Heart left ventricle (tissue), 16 donors: ENCODE data around the gene FAM9A. TPM values are rescaled to one million over a fixed set of nuclear protein-coding genes. Genes with fewer than 3 reads are reported as not detected.
"Not testable (repeated sequence)": the region's sequence is repeated elsewhere in the genome, so short reads cannot be mapped to it uniquely, and the experiment has no call there.

Source experiments
- ATAC-seq, 4 donors: fragments of 200-7000 bp; cut with Tn5 transposase; one replicate each; pipeline ENCODE4 v1.9.1; 2020 to 2022; ENCODE audit warnings: moderate library complexity in 4 of 4, mild to moderate bottlenecking in 3 of 4, moderate number of reproducible peaks in 1 of 4
- DNase-seq, 5 donors: peaks; one replicate each; pipeline ENCODE4 v3.0.0-alpha.2; 2020
- H3K27ac ChIP-seq, 12 donors: fragments of 200-600 bp; sonication (generic) in 4 of 12; one replicate each; pipeline versions ENCODE4 v1.5.0 to v1.8.0; 2016 to 2022; ENCODE audit warnings: mild to moderate bottlenecking in 2 of 12
- H3K27me3 ChIP-seq, 9 donors: fragments of 200-600 bp; sonication (generic) in 2 of 9; one replicate each; pipeline versions ENCODE4 v1.5.1 to v1.8.0; 2016 to 2022; ENCODE audit warnings: mild to moderate bottlenecking in 3 of 9
- H3K36me3 ChIP-seq, 9 donors: fragments of 200-600 bp; sonication (generic) in 2 of 9; one replicate each; pipeline versions ENCODE4 v1.5.0 to v1.8.0; 2018 to 2022; ENCODE audit warnings: mild to moderate bottlenecking in 2 of 9
- H3K4me1 ChIP-seq, 12 donors: fragments of 200-600 bp; sonication (generic) in 4 of 12; one replicate each; pipeline versions ENCODE4 v1.5.0 to v1.8.0; 2016 to 2022; ENCODE audit warnings: mild to moderate bottlenecking in 3 of 12
- H3K4me3 ChIP-seq, 12 donors: fragments of 200-600 bp; sonication (generic) in 4 of 12; one replicate each; pipeline versions ENCODE4 v1.5.0 to v1.8.0; 2017 to 2022; ENCODE audit warnings: mild to moderate bottlenecking in 9 of 12, moderate library complexity in 4 of 12
- H3K9me3 ChIP-seq, 12 donors: fragments of 200-600 bp; sonication (generic) in 4 of 12; one replicate each; pipeline versions ENCODE4 v1.5.0 to v1.8.0; 2016 to 2022; ENCODE audit warnings: mild to moderate bottlenecking in 1 of 12
- POLR2A ChIP-seq, 2 donors: fragments of 450-650 bp; IDR thresholded peaks; one replicate each; pipeline ENCODE4 v1.6.1; 2017; ENCODE audit warnings: antibody characterized with exemption in 2 of 2, mild to moderate bottlenecking in 2 of 2, moderate library complexity in 2 of 2
- WGBS, 4 donors: extraction: QIAGEN DNeasy Blood & Tissue Kit in 2 of 4; methylation state at CpG; one replicate each; pipeline versions ENCODE4 v1.1.5 to v1.1.7; 2013 to 2018; 5-methylcytosine and 5-hydroxymethylcytosine counted together
- intact Hi-C, 10 donors: fragments of 100-400 bp; cut with DNase I; formaldehyde crosslinking; loops; one replicate each; pipeline versions ENCODE4 v1.11.1 to v1.14.2; 2022
- polyA plus RNA-seq, 2 donors: library from polyadenylated mRNA; stranded (reverse); fragments of 200-250 nt; gene quantifications; one replicate each; pipeline ENCODE4 v1.2.3, GENCODE V29; 2013
- total RNA-seq, 9 donors: library from RNA; depleted of rRNA in 2 of 9; stranded (reverse); fragments of >200 nt in 2 of 9; fragmentation: NEBNext Ultra II Directional in 3 of 9; extraction: Animal tissue kit (Norgen Biotek cat#: 25700) in 3 of 9; gene quantifications; one replicate each; pipeline versions ENCODE4 v1.1.0 to v1.2.4, GENCODE V29; 2016 to 2023
- TF ChIP-seq, protein P1 (sequence below), 12 donors: fragments of 200-600 bp; sonication (generic) in 4 of 12; IDR thresholded peaks; one replicate each; pipeline versions ENCODE4 v1.5.0 to v1.8.0; 2018 to 2022; ENCODE audit warnings: antibody characterized with exemption in 12 of 12, mild to moderate bottlenecking in 5 of 12
- donor health status: ischemic (EF 13 %, LVEDD 7.1; RV severe dilation, severe dysfunction).
- donor health status: healthy with polysubstance abuse.
- donor health status: DM: no; HTN: yes; CAD: no.
- donor health status: DM: no; HTN: no; CAD: no.
- donor health status: ischemic (EF 25% LVEDD 6.9; RV normal size, moderate dysfunction).
- donor health status: ischemic (EF 25% LVEDD 5.7; RV mildly dilated, moderate dysfunction).
- donor health status: healthy.
- donor health status: DM: yes; HTN: yes; CAD: no.
- donor health status: ischemic (EF 35%, LVEDD 5.7; RV mildly dilated, moderate dysfunction).
- donor health status: nonischemic (EF 11% LVEDD 7.7; RV severe dilation, severe dysfunction).
- donor health status: DM: yes; HTN: yes; CAD: no.
- donor health status: PGD.
- donor health status: ischemic (EF 29% LVEDD 5.4; RV normal size, mild dysfunction).
- donor health status: nonischemic (EF 23%, LVEDD 6.1; RV moderate dilation, normal function).

The FAM9A gene
- total and polyA plus RNA-seq, 11 donors, result not detected

DNA sequence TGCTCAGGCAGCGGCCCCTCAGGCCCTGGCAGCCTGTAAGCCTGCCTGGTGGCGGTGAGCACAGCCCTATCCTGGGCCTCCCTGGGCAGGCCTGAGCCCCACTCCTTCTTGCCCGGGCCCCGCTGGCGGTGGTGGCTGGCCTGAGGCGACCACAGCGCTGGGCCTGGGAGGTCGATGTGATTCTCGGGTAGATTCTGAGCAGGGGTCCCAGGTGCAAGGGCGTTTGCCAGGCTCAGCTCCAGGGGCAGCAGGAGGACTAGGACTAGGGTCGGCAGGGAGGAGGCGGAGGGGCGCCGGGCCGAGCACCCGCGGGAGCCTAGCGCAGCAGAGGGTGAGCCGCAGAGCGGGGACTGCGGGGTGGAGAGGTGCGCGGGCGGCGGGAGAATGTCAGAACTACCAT is 17.0 kb downstream of the FAM9A start:
- ATAC-seq (no peak), DNase-seq (no peak)
- Histone ChIP-seq H3K36me3 (no peaks in the 10 kb centered on the region), H3K27ac (no peak overlapping the region), H3K9me3 (no peaks in the 10 kb centered on the region), H3K4me1 (no peaks in the 10 kb centered on the region), H3K4me3 (no peak overlapping the region), H3K27me3 (peaks cover 0 to 3% (median 0%) of the 10 kb centered on the region in 9 donors)
- intact Hi-C loops, result no loop called here
- WGBS, 4 donors, result 77 to 92% (median 88%) methylated on average over 18 to 25 of the region's 25 CpGs
- TF ChIP-seq, protein P1, sequence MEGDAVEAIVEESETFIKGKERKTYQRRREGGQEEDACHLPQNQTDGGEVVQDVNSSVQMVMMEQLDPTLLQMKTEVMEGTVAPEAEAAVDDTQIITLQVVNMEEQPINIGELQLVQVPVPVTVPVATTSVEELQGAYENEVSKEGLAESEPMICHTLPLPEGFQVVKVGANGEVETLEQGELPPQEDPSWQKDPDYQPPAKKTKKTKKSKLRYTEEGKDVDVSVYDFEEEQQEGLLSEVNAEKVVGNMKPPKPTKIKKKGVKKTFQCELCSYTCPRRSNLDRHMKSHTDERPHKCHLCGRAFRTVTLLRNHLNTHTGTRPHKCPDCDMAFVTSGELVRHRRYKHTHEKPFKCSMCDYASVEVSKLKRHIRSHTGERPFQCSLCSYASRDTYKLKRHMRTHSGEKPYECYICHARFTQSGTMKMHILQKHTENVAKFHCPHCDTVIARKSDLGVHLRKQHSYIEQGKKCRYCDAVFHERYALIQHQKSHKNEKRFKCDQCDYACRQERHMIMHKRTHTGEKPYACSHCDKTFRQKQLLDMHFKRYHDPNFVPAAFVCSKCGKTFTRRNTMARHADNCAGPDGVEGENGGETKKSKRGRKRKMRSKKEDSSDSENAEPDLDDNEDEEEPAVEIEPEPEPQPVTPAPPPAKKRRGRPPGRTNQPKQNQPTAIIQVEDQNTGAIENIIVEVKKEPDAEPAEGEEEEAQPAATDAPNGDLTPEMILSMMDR (IDR thresholded peaks at IDR 0.05), result no peak
- no peak for TF ChIP-seq POLR2A (IDR thresholded peaks at IDR 0.05)

DNA sequence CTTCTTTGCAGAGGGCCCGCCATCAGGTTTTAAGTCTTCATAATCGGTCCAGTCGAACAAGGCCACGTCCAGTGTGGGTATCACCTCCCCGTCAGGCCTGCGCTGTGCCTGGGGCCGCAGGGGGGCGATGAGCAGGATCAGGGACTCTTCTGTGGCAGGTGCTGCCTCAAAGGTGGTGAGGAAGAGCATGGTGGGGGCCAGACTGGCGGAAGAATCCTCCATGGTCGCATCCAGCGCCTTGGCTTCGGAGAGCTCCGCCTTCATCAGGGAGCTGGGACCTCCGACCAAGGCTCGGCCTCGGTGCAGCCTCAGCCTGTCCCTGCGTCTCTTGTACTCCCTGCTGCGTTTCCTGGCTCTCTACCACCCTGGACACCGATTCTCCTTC is 17.5 kb downstream of the FAM9A start:
- H3K36me3 ChIP-seq, result no peaks in the 10 kb centered on the region
- no peaks in the 10 kb centered on the region for H3K4me1 ChIP-seq
- TF ChIP-seq, protein P1 (IDR thresholded peaks at IDR 0.05), result no peak
- TF ChIP-seq POLR2A (IDR thresholded peaks at IDR 0.05), result no peak
- DNase-seq (no peak), ATAC-seq (no peak)
- WGBS, 4 donors, result 76 to 91% (median 87%) methylated on average over 12 to 19 of the region's 19 CpGs
- intact Hi-C loops, result loop anchor here in 1 of 10 donors (1.0 kb wide), 1 partner anchor 32 kb away; no protein-coding TSS in a partner anchor
- H3K9me3 ChIP-seq, result no peaks in the 10 kb centered on the region
- H3K27me3 ChIP-seq, result peaks cover 0 to 3% (median 0%) of the 10 kb centered on the region in 9 donors
- no peak overlapping the region for H3K27ac ChIP-seq
- no peak overlapping the region for H3K4me3 ChIP-seq

DNA sequence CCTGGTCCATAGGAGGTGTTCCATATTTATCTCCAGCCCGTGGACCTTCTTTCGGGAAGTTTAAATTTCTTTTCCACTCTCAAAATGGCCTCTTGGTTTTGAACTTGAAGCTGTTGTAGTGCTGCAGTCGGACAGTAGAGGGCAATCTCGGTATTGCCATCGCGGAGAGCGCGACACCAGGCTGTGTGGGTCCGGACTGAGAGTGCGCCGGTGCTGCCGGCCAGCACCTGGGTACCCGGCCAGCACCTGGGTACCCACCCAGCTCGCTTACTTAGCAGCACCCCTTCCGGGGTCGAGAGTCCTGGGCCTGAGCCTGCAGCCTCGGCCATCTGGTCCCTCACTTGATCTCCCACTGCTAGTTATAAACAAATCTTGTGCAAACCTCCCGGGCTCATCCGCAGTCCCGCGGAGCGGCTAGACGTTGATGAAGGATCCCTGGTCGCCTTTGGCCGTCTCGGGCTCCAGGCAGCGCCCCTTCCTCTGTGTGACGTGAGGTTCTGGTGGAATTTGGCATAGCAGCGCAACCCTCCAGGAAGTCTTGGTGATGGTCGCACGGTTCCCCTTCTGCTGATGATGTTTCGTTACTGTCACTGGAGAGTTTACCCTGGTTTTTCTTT is 18.0 kb downstream of the FAM9A start:
- TF ChIP-seq, protein P1 (IDR thresholded peaks at IDR 0.05), result peak in 10 of 12 donors; percentile 16 to 54 (median 40)
- no peak for TF ChIP-seq POLR2A (IDR thresholded peaks at IDR 0.05)
- DNase-seq (no peak), ATAC-seq (peak in 1 of 4 donors; percentile 52)
- Histone ChIP-seq H3K4me3 (no peak overlapping the region), H3K27me3 (peaks cover 0 to 3% (median 0%) of the 10 kb centered on the region in 9 donors), H3K4me1 (no peaks in the 10 kb centered on the region), H3K27ac (no peak overlapping the region), H3K9me3 (no peaks in the 10 kb centered on the region), H3K36me3 (no peaks in the 10 kb centered on the region)
- 34 to 48% (median 40%) methylated on average over 26 to 32 of the region's 32 CpGs for WGBS, 4 donors
- intact Hi-C loops, result loop anchor here in 1 of 10 donors (1.0 kb wide), 1 partner anchor 32 kb away; no protein-coding TSS in a partner anchor

DNA sequence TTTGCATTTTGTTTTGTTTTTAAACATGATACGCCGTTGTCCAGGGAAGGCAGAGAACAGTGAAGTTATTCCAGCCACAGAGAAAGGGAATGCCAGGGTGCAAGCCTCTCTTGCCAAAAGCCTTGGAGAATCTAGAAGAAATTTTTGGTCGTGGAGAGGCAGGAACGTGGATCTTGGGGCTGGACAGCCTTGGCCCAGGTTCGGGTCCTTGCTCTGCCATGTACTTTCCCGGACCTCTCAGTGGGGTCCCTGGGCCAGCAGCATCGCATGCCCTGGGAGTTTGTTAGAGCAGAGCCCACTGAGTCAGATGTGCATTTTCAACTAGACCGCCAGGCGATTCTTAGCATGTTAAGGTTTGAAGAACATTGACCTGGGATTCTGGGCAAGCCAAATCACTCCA is 18.6 kb downstream of the FAM9A start:
- DNase-seq (no peak), ATAC-seq (no peak)
- Histone ChIP-seq H3K9me3 (no peaks in the 10 kb centered on the region), H3K27ac (no peak overlapping the region), H3K27me3 (peaks cover 0 to 3% (median 0%) of the 10 kb centered on the region in 9 donors), H3K36me3 (no peaks in the 10 kb centered on the region), H3K4me1 (no peaks in the 10 kb centered on the region), H3K4me3 (no peak overlapping the region)
- WGBS, 4 donors, result 77 to 85% (median 82%) methylated on average over 7 to 9 of the region's 9 CpGs
- TF ChIP-seq, protein P1 (IDR thresholded peaks at IDR 0.05), result no peak
- TF ChIP-seq POLR2A (IDR thresholded peaks at IDR 0.05), result no peak
- intact Hi-C loops, result no loop called here

DNA sequence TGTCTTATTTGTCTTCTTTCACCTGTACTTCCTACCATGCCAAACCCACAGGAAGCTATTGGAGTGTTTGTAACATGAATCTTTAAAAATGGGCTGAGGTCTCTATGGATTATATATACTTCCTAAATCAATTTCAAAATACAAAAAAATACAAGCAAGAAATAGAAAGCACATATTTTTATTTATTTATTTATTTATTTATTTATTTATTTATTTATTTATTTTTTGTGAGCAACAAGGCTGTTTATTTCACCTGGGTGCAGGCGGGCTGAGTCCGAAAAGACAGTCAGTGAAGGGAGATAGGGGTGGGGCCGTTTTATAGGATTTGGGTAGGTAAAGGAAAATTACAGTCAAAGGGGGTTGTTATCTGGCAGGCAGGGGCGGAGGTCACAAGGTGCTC is 19.3 kb downstream of the FAM9A start:
- H3K9me3 ChIP-seq, intact Hi-C loops, DNase-seq, H3K36me3 ChIP-seq, H3K4me1 ChIP-seq, H3K27ac ChIP-seq, H3K4me3 ChIP-seq, ATAC-seq, H3K27me3 ChIP-seq: not testable (repeated sequence)
- WGBS, 4 donors, result 60 to 89% (median 76%) methylated on average over 4 of the region's 4 CpGs
